HCEC 1CT (cell line): ENCODE data around the gene SLC29A4.
A peak's percentile ranks its signal among the peaks of the same experiment; 100 is the strongest.
"Not testable (repeated sequence)": the region's sequence is repeated elsewhere in the genome, so short reads cannot be mapped to it uniquely, and the experiment has no call there.

Source experiments
- DNase-seq: peaks from one replicate; pipeline ENCODE4 v3.0.0-alpha.2; 2017

The SLC29A4 gene, protein sequence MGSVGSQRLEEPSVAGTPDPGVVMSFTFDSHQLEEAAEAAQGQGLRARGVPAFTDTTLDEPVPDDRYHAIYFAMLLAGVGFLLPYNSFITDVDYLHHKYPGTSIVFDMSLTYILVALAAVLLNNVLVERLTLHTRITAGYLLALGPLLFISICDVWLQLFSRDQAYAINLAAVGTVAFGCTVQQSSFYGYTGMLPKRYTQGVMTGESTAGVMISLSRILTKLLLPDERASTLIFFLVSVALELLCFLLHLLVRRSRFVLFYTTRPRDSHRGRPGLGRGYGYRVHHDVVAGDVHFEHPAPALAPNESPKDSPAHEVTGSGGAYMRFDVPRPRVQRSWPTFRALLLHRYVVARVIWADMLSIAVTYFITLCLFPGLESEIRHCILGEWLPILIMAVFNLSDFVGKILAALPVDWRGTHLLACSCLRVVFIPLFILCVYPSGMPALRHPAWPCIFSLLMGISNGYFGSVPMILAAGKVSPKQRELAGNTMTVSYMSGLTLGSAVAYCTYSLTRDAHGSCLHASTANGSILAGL

DNA sequence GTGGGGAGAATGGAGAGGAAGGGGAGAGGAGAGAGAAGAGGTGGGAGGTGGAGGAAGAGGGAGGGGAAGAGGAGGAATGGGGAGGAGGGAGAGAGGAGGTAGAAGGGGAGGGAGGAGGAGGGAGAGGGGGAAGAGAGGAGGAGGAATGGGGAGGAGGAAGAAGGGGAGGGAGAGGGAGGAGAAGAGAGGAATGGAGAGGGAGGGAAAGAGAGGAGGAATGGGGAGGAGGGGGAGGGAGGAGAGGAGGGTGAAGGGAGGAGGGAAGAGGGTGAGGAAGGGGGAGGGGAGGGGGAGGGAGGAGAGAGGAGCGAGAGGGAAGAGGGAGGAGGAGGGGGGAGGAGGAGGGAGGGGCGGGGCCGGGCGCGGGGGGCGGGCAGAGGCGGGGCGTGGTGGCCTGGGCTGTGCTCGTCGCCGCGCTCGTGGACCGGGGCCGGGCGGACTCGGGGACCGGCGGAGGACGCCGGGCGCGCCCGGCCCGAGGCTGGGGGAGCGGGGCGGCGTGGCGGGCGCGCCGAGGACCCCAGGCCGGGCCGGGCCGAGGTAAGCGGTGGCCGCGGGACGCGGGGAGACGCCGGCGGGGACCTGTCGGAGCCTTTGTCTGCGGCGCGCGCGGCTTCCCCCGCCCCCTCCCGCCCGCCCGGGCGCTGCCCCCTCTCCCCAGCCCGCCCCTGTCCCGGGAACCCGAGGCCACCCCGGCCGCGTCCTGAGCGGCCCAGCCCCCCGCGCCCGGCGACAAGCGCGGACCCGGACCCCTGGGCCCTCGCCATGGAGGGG is at the start of gene SLC29A4:
TSS of gene SLC29A4 (plus strand) at position 401 of the 774 bp plus-strand sequence. CDS start 4,874 bp downstream, outside the sequence.
- DNase-seq: no peak

DNA sequence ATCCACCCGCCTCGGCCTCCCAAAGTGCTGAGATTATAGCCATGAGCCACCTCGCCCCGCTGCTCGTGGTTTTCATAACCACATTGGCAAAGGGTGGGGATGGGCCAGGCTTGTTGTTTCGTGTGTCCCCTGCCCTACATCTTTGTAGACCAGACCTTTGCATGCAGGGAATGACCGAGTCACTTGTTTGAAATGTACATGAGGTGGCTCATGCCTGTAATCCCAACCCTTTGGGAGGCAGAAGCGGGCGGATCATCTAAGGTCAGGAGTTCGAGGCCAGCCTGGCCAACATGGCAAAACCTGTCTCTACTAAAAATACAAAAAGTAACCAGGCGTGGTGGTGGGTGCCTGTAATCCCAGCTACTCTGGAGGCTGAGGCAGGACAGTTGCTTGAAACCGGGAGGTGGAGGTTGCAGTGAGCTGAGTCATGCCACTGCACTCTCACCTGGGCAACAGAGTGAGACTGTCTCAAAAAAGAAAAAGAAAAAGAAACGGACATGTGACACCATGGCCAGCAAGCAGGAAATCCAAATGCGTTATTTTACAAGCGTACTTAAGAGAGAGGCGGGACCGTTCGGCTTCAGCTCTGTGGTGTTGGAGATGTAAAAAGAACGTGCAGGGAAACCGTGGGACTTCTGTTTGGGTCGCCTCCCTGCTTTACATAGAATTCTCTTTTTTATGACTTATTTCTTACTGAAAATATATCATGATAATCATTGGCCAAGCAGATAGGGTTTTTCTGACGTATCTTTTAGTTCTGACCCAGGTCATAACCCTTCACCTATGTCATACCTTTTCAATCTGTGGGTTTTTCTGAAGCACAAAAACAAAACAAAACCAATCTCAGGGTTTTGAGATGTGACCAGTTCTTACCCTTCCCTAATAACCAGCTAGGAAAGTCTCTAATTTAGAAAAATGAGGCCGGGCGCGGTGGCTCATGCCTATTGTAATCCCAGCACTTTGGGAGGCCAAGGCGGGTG is 47.6 kb upstream of the SLC29A4 start:
- peak; percentile 6 for DNase-seq

DNA sequence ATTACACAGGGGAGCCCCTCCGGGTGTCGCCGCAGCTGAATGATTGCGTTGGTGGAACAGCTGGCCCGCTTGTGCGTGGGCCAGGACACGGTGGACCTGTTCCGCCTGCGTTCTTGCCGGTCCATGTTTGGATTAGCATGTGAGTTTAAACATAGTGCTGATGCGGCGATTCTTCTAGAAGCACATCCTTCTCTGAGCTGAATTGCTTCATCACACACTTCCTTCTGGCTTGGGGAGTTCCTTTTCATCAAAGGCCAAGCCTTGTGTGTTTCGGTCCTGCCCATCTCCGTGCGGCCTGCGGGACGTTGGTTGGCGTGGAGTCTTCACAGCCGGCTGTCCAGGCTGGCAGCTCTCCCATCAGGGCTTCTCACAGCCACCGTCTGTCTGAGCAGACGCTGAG is 45.5 kb upstream of the SLC29A4 start:
- no peak for DNase-seq

DNA sequence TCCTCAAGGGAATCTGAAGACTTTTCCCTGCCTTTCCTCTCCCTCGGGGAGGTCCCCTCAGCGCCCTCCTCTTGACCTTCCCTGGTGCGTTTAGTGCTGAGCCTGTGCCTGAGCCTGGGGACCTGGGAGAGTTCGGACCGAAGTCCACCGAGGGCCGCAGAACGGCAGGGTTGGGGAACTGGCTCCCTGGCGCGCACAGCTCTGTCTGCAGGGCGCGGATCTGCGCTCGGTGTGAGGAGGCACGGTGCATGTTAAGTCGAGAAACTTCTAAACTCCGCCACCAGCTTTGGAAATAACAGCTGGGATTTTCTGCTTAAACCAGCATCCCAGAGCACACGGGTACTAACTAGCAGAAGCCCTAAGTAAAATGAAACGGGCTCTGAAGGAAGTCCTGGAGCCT is 44.2 kb upstream of the SLC29A4 start:
- no peak for DNase-seq

DNA sequence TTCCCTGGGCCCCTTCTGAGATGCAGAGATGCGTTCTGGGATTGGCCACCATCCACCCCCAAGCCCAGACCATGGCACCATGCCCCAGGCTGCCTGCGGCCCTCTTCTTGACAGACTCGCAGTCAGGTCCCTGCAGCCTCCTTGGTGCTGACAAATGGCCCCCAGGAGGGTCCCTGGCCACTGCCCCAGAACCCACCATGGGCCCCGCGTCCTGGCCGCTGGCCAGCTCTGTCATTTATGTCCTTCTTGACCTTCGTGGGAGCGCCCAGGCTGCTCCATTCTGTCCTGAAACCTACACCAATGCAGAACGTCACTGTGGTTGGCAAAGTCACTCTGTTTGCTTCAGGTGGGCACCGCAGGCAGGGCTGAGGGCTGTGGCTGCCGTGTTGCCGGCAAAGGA is 39.5 kb upstream of the SLC29A4 start:
- no peak for DNase-seq

DNA sequence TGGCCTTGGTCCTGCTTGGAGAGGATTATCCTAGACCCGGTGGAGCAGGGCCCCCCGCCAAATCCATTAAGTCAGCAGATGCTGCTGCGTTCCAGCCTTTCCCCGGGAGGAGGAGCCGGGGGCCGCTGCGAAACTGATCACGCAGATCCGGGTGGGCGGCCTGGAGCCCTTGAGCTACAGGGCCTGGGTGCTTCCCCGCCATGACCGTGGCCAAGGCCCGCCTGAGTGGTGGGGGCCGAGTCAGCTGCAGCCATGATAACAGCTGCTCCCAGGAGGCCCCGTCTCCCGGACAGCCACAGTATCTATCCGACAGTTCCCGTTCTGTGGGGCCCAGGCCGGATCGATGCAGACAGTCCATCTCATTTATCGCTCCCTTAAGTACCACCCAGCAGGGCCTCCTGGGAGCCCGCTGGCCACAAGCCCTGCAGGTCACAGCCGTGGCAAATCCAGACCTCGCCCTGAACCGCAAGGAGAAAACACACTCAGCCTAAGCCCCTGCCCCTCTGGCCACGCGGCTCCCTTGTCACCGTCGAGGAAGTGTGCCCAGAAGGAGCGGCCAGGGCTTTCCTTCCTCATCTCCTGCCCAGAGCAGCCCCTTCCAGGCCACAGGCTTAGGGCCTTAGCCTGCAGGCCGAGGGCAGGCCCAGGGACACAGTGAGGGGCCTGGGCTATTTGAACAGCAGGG is 34.4 kb upstream of the SLC29A4 start:
- no peak for DNase-seq

DNA sequence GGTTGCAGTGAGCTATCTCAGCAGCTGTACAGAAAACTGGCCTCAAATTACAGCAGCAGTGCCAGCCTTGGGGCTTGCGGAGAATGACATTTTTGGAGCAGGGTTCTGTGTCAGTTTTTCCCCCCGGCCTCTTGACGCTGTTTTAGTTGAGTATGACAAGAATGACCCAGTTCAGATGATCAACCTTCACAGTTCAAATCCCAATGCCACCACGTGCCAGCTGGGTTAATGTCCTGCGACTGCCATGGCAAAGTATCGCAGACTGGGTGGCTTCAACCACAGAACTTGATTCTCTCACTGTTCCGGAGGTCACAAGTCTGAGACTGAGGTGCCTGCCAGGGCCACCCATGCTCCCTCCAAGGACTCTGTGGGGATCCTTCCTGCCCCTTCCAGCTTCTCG is 32.0 kb upstream of the SLC29A4 start:
- DNase-seq: not testable (repeated sequence)

DNA sequence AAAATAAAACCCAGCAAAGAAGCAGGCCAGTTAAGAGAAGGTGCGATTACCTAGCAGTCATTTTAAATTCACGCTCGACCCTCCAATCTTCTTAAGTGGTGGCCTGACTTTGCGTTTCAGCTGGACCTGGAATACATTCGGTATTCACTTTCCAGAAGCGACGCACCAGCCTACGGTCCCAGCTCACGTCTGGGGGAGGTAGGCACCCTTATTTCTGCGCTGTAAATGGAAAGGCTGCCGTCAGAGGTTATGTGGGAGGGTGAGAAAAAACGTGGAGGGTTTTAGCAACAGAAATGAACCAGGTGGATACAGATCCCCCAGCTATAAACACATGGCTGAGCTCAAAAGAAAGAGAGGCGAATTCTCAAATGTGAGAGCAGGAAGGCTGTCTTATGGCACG is 29.2 kb upstream of the SLC29A4 start:
- not testable (repeated sequence) for DNase-seq

DNA sequence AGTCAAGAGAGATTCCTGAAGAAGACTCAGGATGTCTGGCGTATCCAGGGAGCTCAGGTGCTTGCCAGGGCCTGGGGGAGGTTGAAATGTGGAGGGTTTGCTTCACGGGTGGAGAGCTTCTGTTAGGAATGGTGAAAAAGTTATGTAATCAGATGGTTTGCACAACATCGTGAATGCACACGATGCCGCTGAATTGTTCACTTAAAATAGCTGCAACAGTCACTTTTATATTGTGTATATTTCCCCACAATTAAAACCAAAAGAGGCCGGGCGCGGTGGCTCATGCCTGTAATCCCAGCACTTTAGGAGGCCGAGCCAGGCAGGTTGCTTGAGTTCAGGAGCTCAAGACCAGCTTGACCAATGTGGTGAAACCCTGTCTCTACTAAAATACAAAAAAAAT is 28.4 kb upstream of the SLC29A4 start:
- not testable (repeated sequence) for DNase-seq

DNA sequence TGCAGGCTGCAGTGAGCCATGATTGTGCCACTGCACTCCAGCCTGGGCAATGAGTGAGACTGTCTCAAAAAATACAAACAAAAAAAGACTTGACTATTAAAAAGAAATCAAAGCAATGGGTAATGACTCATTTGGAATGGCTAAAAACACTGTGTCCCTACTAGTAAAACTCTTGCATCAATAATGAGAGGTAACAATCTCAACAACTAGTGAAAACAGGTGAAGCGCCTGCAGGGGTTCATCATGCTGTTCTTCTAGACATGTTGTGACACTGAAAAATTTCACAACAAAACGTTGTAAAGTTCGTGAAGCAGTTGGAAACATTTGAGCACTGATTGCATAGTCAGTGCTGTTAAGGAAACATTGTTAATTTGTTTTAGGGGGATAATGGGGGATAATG is 26.9 kb upstream of the SLC29A4 start:
- DNase-seq: no peak

DNA sequence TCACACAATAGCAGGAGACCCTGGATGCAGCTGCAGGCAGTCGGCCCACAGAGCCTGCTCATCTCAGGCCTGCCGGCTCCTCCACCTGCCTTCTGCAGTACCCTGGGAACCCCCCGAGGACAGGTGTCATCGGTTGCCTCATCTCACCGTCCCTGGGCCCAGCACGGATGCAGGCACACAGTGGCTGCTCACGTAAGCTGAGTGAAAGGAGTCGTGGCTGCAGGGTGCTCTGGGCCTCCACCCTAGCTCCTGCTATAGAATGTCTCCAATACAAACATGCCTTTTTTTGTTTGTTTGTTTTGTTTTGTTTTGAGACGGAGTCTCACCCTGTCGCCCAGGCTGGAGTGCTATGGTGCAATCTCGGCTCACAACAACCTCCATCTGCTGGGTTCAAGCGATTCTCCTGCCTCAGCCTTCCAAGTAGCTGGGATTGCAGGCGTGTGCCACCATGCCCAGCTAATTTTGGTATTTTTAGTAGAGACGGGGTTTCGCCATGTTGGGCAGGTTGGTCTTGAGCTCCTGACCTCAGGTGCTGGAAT is 22.1 kb upstream of the SLC29A4 start:
- not testable (repeated sequence) for DNase-seq

DNA sequence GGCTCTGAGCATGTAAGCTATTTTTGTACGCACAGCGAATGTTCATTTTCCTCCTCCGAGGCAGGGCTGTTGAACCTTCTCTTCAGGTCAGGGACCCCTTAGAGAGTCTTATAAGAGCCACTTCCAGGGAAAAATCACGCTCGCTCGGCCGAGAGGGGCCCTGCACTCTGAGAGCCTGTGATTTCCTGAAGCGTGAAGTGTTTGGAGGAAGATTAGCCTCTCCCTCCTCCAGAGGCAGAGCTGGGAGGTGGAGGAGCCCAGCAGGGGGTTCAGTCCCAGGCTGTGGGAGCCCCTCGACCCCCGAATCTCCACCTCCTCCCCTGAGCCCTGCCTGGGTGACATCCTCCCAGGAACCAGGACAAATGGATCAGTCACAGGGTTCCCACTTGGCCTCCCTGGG is 19.7 kb upstream of the SLC29A4 start:
- DNase-seq: not testable (repeated sequence)

DNA sequence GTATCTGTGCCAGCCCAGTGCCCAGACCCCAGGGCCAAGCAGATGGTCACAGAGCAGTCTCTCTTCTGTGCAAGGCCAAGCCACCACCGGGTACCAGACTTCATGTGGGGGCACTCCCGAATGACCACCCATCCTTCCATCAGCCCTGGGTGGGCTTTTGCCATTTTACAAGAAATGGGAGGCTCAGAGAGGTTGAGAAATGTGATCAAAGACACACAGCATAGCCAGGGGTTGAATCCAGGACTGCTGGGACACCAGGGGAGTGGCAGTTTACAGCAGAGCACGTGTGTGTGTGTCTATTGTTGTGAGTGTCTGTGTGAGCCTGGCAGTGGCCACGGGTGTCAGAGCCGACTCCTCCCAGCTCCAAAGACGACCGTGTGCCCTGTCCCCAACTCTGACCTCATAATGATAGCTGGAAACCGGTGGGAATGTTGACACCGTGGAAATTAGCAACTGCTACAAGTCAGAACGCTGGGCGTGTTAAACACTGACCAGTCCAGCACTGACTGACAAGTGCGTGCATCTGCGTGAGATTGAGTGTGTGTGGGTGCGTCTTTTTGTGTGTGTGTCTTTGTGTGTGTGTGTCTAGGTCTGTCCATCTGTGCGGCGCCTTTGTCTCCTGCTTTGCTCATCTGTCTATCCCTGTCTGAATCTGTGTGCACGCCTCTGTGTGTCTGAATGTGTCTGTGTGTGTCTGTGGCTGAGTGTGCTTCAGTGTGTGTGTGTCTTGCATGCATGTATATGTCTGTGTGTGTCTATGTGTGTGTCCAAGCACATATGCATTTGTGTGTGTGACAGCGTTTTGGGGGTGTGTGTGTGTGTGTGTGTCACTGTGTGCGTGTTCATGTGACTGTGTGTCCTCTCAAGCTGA is 17.2 kb upstream of the SLC29A4 start:
- no peak for DNase-seq

DNA sequence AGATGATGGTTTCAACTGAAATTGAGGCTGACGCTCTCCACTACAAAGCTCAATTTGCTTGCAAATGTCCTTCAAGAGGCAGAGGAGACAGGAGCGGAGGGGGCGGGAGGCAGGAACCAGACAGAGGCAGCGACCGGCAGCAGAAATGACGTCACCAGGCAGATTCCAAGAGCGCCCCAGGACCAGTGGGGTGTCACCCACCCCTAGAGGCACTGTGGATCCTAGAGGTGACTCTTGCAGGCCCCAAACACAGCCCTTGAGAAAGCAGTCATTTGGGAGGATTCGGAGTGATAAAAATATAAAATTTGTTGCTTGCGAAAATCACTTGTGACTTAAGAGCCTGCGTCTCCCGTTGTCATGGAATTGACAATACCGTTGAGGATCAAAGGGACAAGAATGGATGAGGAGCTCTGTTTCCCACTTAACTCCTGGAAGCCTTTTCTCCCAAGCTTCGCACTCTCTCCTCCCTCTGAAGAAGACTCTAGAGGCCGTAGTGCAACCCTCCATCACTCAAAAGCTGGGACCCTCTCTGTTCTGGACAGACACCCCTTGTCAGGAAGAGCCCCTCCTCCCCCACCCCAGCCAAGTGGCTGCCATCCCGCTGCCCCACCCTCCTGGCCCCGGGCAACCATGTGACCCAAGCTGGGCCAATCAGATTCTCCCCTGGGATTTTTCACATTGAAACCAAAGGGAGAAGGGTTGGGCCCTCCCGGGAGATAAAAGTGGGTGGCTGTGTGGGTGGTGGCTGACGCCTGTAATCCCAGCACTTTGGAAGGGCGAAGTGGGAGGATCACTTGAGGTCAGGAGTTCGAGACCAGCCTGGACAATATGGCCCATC is 16.3 kb upstream of the SLC29A4 start:
- DNase-seq: no peak

DNA sequence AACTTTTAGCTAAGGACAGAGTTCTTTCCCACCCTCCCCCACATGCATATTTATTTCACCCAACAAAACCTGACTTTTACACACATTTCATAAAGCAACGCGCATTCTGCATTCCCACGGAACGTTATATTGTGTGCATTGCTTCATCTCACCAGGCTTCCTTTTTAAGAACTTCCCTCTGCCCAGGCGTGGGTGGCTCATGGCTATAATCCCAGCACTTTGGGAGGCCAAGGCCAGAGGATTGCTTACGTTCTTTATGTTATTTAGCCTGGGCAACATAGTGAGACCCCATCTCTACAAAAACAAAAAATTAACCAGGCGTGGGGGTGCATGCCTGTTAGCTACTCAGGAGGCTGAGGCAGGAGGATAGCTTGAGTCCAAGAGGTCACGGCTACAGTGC is 14.9 kb upstream of the SLC29A4 start:
- not testable (repeated sequence) for DNase-seq

DNA sequence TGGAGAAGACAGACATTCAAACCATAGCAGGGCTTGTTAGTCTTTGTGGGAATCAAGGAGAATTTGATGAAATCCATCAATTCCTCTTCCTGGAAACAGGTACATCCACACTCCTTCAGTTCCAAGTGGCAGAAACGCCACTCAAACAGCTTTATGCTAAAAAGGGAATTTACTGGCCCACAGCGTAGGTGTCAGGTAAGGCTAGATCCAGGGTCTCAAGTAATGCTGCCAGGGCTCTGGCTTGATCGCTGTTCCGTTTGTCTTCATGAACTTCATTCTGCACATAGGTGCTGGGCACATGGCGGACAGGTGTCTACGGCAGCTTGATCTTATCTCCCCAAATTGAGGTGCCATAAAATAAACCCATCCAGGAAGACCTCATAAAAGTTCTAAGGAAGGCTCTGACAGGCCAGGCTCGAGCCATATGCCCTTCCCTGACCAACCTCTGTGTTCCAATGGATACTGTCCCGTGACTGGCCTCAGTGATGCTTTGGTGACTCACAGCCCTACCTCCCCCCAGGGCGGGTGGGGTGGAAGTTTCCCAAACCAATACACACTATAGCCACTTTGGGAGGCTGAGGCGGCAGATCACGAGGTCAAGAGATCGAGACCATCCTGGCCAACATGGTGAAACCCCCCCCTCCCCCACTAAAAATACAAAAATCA is 12.6 kb upstream of the SLC29A4 start:
- DNase-seq: peak; percentile 50

DNA sequence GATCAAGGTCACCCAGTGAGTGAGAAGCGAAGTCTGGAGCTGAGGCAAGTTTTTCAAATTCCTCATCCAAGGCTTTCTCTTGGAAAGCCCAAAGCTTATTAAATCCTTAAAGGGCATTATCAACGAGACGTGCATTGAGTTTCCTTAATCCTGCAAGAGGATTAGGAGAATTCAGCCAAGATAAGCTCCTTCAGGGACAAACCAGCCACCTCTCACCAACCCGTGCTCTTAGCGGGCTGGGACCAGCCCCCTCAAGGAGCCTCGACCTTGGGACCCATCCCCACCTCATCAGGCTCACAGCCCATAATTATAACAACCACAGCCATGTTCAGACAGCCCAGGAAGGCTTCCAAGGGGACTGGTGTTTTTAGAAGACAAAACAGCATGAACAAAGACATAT is 12.0 kb upstream of the SLC29A4 start:
- no peak for DNase-seq

DNA sequence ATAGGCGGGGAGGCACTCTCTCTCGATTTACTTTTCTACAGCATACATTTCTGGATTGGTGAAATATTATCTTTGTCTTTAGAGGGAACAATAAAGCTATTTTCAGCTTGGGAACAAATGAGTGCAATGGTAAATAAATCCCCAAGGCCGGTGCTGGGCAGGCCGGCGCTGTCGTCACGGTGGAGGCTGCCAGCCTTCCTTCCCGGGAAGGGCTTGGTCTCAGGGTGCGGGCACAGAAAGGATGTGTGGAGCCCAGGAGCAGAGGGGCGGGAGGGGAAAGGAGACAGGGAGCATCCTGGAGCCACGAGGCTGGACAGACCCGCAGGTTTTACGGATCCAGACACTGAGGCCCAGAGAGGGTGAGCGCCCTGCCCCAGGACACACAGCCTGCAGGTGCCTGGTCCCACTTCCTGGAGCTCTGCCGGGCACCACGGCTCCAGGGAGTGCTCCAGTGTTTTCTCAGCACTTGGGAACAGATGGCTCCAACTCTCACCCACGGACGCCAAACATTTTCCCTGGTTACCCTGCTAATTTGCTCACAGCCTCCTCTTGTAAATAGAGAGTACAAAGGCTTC is 8.8 kb upstream of the SLC29A4 start:
- DNase-seq: not testable (repeated sequence)

DNA sequence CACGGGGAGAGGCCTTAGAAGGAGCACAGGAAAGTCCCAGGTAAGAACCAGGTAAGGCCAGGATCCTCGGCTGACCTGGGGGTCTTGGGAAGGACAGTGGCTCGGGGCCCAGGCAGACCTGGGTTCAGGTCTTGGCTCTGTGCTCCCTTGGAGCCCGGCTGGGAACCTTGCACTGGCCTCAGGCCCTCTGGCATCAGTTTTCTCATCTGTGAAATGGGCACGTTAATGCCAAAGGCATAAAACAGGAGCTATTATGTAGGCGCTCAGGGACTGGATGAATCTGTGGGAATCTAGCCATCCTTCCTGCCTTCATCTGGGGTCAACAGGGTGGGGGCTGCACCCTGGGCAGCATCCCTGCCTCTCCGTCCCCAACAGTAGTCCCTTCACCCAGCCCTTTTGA is 8.3 kb upstream of the SLC29A4 start:
- DNase-seq: no peak
